GM18951 (cell line): ENCODE data around the gene ADAP1.

ENCODE experiments used
- POLR2A ChIP-seq: IDR thresholded peaks from 4 replicates; pipeline ENCODE4 v1.6.1; 2011; ENCODE audit warnings: mild to moderate bottlenecking; ENCODE audit not compliant: insufficient read length, insufficient read depth; ENCODE audit errors: extremely low read depth
- in situ Hi-C: fragments of 300-500 bp; cut with MboI; formaldehyde crosslinking; loops from one replicate; pipeline ENCODE4 v1.12.0; 2022; ENCODE audit warnings: low sequenced_read_pairs, mixed read lengths, inconsistent platforms; ENCODE audit not compliant: unreplicated experiment

ADAP1 gene

DNA sequence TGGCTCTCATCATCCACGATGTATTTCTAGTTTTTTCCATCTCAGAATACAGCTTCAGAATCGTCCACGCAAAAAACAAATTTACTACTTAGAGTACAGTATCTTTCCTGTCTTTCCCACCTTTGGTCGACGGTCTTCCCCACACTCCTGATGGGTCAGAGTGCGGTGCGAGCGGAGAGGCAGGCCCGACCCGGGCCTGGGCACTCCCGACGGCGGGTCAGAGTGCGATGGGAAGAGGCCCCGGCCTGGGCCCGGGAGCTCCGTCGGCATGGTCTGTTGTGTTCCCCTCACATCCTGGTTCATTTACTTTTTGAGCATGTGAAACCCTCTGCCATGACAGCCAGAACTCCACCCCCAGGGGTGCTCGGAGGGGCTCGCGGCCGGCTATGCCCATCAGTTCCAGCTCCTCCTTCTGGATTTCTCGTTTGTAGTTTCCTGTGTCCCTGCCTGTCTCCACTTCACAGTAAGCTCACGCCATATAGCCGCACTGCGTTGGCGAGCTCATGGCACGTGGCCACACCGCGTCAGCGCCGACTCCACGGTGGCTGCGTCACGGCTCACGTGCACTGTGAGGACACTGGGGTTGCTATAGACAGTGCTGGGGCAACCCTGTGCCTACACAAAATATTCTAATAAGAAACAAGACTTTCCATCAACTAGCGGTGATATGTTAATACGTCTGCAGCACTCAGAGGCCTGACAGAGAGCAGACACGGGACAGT, 13.0 kb upstream of the ADAP1 start:
- TF ChIP-seq POLR2A, result no peak
- in situ Hi-C loops, result loop anchor here (25.0 kb wide), 1 partner anchor 180 kb away; no protein-coding TSS in a partner anchor

DNA sequence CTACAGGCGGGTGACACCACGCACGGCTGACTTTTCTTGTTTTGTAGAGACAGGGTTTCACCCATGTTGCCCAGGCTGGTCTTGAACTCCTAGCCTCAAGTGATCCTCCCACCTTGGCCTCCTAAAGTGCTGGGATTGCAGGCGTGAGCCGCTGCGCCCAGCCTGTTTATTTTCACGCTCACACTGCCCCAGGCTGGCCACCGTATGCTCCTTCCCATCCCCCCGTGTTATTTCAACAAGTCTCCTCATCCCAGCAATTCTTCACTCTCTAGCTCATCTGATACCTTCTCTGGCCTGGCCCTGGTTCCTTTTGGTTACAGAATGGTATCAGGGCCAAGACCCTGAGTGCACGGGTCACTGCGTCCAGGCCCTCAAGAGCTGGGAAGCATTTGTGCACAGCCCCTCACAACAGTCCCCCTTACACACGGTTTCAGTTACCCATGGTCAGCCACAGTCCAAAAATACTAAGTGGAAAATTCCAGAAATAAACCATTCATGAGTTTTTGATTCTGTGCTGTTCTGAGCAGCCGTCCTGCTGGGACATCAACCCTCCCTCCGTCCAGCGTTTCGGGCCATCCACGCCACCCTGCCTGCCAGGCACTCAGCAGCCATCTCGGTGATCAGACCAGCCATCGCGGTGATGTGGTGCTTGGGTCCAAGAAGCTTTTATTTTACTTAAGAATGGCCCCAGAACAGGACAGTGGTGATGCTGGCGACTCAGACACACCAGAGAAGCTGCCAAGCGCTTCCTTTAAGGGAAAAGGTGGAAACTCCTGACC, 12.0 kb upstream of the ADAP1 start:
- in situ Hi-C loops, result loop anchor here (25.0 kb wide), 1 partner anchor 179 kb away; no protein-coding TSS in a partner anchor
- no peak for TF ChIP-seq POLR2A

DNA sequence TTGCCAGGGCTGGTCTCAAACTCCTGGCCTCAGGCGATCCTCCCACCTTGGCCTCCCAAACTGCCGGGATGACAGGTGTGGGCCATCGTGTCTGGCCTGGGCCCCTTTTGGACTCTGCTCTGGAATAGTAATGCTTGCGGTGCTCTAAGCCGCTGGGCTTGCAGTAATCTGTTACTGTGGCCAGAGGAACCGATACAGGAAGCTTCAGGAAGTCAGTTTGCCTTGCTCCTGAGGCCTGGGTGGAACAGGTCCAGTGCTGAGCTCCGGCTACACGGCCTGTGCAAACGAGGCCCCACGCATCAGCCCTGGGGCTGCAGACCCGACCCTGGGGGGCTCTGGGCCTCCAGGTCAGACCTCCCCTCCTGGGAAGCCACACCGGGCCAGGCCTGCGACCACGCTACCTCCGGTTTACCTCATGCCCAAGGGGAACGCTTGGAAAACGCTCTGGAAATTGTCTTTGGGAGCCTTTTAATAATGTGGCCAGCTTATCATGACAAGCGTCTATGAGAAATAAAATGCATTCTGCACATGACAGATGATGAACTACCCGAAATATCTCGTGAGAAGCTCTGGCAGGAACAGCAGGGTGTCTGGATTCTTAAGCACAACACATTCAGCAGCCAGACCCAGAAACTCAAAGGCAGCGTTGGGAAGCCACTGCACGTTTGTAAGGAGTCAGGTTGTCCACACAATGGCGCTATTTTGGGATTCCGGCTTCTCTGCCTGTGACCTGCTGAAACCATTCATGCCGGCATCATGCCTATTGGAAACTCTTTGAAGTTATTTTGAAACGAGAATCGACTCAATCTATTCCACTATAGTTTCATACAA, 10.1 kb upstream of the ADAP1 start:
- TF ChIP-seq POLR2A, result no peak
- in situ Hi-C loops, result loop anchor here (25.0 kb wide), 1 partner anchor 177 kb away; no protein-coding TSS in a partner anchor

DNA sequence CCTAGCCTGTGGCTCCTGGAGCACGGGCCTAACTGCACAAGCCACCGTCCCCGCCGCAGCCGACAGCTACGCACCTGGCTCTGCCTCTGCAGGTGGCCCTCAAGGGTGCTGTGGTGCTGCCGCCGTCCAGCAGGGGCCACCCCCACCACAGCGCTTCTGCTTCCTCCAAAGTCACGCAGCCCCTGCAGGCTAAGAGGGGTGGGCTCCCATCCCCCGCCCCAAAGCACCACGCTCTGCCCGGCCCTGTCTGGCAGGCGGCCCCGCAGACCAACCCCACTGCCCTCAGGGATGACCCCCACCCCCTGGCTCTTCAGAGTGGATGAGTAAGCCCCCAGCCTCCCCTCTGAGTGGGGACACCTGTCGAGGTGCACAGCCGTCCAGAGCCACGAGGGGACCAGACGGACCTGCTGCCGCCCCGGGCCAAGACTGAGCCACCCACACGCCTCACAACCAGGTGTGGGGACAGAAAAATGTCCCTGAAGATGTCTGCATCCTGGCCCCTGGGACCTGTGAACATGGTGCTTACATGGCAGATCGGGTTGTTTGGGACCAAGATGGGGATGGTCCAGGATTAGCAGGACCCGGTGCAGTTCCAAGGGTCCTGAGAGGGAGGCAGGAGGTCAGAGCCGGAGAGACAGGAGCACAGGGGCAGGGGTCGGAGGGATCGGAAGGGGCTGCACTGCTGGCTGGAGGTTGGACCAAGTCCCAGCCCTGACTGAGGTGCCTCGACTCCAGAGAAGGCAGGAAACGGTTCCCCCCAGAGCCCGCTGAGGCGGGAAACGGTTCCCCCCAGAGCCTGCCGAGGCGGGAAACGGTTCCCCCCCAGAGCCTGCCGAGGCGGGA, 9.0 kb upstream of the ADAP1 start:
- in situ Hi-C loops, result loop anchor here (25.0 kb wide), 1 partner anchor 176 kb away; no protein-coding TSS in a partner anchor
- TF ChIP-seq POLR2A, result no peak

DNA sequence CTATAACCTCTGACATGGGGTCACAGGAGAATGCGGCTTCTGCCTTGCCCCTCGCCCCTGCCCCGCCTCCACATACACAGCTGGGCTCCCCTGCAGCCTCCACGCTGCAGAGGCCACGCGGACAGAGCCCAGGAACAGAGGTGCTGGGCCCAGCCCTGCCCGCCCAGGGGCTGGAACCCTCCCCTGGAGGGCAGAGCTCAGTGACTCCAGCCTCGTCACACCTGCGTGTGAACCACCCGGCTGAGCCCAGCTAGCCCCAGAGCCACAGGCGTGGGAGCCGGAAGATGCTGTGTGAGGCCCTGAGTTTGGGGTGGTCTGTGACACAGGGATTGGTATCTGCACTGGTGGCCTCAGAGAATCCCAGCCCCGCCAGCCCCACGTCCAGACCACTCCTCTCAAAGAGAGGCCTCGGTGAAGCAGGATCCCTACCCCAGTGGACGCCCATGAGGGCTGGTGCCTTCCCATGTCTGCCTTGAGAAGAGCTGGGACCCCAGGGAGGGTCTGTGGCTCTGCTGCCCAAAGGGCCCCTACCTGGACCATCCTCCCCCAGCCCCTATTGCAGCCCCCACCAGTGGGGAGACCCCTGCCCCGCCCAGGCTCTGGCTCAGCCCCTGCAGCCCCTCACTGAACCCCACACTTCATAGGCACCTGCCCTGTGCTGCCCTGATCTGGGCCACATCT, 8.1 kb upstream of the ADAP1 start:
- TF ChIP-seq POLR2A, result no peak
- in situ Hi-C loops, result loop anchor here (25.0 kb wide), 1 partner anchor 175 kb away; no protein-coding TSS in a partner anchor

DNA sequence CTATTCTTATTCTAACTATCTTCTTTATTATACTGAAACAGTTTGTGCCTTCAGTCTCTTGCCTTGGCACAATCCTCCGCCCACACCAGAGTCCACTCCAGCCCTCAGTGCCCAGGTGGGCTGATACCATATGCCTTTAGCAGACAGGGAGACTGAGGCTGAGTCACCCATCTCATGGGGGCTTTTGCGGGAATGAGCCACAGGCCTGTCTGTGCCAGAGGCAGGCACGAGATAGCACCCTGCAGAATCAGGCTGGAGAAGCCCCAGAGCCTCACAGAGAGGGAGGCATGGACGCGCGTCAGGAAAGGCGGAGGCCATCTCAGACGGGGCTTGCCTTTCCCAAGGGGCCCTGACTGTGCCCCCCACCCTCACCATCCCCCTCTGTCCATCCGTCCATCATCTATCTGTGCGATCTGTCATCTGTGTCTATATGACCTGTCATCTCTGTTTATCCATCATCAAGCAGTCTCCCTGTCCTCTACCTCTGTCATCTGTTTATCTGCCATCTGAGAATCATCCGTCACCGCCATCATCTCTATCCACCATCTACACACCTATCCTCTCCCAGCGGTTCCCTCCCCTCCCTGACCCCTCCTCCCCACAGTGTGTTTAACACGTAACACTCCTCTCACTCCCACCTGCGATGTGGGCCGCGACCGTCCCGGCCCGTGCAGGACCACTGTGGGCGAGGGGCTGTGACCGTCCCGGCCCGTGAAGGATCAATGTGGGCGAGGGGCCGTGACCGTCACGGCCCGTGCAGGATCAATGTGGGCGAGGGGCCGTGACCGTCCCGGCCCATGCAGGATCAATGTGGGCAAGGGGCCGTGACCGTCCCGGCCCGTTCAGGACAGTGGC, 7.3 kb upstream of the ADAP1 start:
- in situ Hi-C loops, result loop anchor here (25.0 kb wide), 1 partner anchor 174 kb away; no protein-coding TSS in a partner anchor
- no peak for TF ChIP-seq POLR2A

DNA sequence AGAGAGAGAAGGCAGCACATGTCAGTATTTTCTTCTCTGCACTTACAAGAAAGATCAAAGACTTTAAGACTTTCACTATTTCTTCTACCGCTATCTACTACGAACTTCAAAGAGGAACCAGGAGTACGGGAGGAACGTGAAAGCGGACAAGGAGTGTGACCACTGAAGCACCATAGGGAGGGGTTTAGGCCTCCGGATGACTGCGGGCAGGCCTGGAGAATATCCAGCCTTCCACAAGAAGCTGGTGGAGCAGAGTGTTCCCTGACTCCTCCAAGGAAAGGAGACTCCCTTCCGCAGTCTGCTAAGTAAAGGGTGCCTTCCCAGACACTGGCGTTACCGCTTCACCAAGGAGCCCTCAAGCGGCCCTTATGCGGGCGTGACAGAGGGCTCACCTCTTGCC, 6.5 kb upstream of the ADAP1 start:
- in situ Hi-C loops, result loop anchor here (25.0 kb wide), 1 partner anchor 174 kb away; no protein-coding TSS in a partner anchor

DNA sequence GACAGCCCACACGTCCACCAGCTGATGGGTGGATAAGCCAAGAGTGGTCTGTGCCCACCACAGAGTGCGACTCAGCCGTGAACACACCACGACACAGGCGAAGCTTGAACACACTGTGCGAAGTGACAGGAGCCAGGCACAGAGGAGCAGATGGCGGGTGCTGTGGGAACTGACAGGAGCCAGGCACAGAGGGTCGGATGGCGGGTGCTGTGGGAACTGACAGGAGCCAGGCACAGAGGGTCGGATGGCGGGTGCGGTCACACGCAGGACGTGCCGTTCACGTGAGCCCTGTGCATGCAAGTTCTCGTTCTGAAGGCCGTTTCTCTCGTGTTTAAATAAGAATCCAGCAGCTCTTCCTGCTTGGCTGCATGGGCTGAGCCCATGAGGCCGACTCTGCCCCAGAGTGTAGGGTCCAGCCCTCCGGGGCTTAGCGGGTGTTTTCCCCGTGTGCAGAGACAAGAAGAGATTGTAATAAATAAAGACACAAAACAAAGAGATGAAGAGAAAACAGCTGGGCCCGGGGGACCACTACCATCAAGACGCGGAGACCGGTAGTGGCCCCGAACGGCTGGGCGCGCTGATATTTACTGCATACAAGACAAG, 5.9 kb upstream of the ADAP1 start:
- no peak for TF ChIP-seq POLR2A
- in situ Hi-C loops, result loop anchor here (25.0 kb wide), 1 partner anchor 173 kb away; no protein-coding TSS in a partner anchor

DNA sequence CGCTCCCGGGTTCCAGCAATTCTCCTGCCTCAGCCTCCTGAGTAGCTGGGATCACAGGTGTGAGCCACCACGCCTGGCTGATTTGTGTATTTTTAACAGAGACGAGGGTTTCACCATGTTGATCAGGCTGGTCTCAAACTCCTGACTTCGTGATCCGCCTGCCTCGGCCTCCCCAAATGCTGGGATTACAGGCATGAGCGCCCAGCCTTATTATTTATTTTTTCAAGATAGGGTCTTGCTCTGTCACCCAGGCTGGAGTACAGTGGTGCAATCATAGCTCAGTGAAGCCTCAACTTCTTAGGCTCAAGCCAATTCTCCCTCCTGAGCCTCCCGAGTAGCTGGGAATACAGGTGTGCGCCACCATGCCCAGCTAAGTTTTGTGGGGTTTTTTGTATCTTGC, 5.3 kb upstream of the ADAP1 start:
- in situ Hi-C loops, result loop anchor here (25.0 kb wide), 1 partner anchor 172 kb away; no protein-coding TSS in a partner anchor

DNA sequence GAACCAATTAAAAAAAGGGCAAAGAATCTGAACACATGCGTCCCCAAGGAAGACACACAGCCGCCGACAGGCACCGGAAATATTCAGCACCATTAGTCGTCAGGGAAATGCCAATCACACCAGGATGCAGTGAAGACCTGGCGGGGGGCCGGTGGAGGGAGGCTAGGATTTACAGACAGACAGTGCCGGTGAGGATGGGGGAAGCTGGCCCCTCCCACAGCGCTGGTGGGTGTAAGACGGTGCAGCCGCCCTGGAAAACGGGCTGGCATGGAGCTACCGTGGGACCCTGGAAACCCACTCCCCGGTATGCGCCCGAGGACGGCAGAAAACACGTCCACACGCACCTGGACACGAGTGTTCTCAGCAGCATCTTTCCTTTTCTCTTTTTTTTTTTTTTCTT, 4.8 kb upstream of the ADAP1 start:
- no peak for TF ChIP-seq POLR2A
- in situ Hi-C loops, result loop anchor here (25.0 kb wide), 1 partner anchor 172 kb away; no protein-coding TSS in a partner anchor
